Subcutaneous abdominal adipose tissue (tissue), 5 donors: ENCODE measurements around the gene ATP11A.

Experiments used
- H3K27ac ChIP-seq: one replicate; pipeline ENCODE4 v1.7.0; 2013; ENCODE audit warnings: low read depth, mild to moderate bottlenecking, inconsistent platforms, low read length, moderate library complexity
- H3K27me3 ChIP-seq, 5 donors: one replicate each; pipeline ENCODE4 v1.7.0; 2013; ENCODE audit warnings: low read length in 5 of 5, inconsistent platforms in 1 of 5; ENCODE audit not compliant: control insufficient read depth in 5 of 5, insufficient read depth in 4 of 5
- H3K36me3 ChIP-seq, 5 donors: one replicate each; pipeline ENCODE4 v1.7.0; 2013; ENCODE audit warnings: low read length in 5 of 5; ENCODE audit not compliant: control insufficient read depth in 5 of 5, insufficient read depth in 5 of 5
- H3K4me1 ChIP-seq, 5 donors: one replicate each; pipeline ENCODE4 v1.7.0; 2013; ENCODE audit warnings: low read length in 5 of 5, mild to moderate bottlenecking in 3 of 5, moderate library complexity in 1 of 5; ENCODE audit not compliant: control insufficient read depth in 5 of 5, insufficient read depth in 5 of 5
- H3K4me3 ChIP-seq, 5 donors: one replicate each; pipeline ENCODE4 v1.7.0; 2013; ENCODE audit warnings: low read length in 5 of 5, low read depth in 1 of 5
- H3K9ac ChIP-seq, 5 donors: one replicate each; pipeline ENCODE4 v1.7.0; 2013; ENCODE audit warnings: low read length in 5 of 5, mild to moderate bottlenecking in 4 of 5, moderate library complexity in 3 of 5
- H3K9me3 ChIP-seq, 5 donors: one replicate each; pipeline ENCODE4 v1.7.0; 2013; ENCODE audit warnings: low read length in 5 of 5; ENCODE audit not compliant: control insufficient read depth in 5 of 5
- donor health status: healthy.
- donor health status: healthy.
- donor health status: healthy.
- donor health status: healthy.
- donor health status: healthy.

Gene ATP11A

DNA sequence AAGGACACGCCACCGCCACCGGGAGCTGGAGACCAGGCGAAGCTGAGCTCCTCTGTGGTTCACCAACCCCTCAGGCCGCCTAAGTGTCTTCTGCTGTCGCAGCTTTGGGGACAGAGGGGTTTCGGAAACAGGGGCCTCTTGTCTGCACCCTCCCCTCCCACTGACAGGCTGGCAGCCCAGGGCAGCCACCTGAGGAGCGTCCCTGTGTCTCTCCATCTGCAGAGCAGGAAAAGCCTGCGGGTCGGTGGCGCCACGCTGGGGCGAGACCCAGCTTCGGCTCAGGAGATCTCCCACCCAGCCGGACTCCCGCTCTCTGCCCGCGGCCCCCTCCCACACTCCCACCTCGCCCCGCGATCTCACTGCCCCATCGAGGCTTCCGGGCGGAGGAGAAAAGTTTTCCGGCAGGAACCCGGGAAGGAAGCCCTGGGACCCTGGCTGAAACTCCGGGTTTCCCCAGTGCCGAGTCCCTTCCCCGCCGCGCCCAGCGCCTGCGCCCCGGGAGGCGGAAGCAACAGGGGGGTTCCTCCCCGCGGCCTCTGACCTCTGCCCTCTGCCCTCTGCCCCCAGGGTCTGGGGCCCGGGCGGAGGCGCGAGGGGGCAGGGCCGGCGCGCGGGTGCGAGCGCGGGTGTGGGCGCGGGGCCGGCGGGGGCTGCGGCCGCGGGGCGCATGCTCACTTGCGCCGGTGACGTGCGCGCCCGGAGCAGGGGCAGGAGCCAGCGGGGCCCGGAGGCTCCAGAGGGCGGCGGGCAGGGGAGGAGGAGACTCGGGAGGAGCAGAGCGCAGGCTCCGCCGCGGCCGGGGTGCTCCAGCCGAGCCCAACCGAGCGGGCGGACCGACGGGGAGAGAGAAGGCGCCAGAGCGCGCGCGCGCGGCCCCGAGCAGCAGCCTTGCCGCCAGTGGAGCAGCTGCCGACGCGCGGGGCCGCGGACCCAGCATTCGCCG is at the start of gene ATP11A:
Gene ATP11A, plus strand, starts transcription at position 736 of the 943 bp plus-strand sequence. CDS start 379 bp downstream, outside the sequence.
- Histone ChIP-seq H3K4me3 (peak within 1 kb of the TSS; percentile 66 to 79 (median 72)), H3K27me3 (no peaks in the 10 kb centered on the region), H3K4me1 (peaks cover 4 to 54% (median 27%) of the 10 kb centered on the region in 5 donors), H3K9ac (peak within 1 kb of the TSS; percentile 19 to 86 (median 73)), H3K27ac (peak within 1 kb of the TSS; percentile 80), H3K9me3 (no peaks in the 10 kb centered on the region), H3K36me3 (no peaks in the 10 kb centered on the region)

DNA sequence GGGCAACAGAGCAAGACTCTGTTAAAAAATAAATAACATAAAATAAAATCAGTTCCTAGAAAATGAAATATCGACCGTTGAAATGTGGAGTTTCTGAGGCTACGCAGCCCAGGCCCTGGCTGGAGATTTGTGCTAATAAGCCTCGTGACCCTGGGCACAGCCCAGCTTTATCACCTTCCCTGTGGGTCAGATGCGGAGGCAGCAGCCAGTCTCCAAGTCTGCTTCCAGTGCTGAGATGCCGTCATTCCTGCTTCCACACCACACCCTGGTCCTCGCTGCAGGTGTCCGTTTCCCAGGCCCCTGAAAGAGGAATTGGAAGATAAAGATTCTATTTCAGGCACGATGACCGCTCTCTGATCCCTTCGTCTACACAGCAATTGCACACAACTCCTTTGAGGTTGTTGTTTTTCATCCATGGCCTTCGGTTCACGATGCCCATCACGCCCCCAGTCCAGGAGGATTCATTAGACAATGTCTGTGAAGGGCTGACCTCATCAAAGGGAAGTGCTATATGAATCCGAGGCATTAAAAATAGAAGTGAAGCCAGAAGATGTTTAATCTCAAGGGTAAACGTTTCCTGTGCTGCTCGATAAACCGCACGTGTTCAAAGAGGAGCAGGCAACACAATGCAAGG is 48.3 kb upstream of the ATP11A start:
- no peaks in the 10 kb centered on the region for H3K9me3 ChIP-seq
- H3K4me1 ChIP-seq = peaks cover 0 to 5% (median 3%) of the 10 kb centered on the region in 5 donors
- H3K27me3 ChIP-seq = peaks cover 26 to 36% (median 34%) of the 10 kb centered on the region in 5 donors
- no peaks in the 10 kb centered on the region for H3K36me3 ChIP-seq
- no peak overlapping the region for H3K9ac ChIP-seq
- H3K27ac ChIP-seq = no peak overlapping the region
- no peak overlapping the region for H3K4me3 ChIP-seq

DNA sequence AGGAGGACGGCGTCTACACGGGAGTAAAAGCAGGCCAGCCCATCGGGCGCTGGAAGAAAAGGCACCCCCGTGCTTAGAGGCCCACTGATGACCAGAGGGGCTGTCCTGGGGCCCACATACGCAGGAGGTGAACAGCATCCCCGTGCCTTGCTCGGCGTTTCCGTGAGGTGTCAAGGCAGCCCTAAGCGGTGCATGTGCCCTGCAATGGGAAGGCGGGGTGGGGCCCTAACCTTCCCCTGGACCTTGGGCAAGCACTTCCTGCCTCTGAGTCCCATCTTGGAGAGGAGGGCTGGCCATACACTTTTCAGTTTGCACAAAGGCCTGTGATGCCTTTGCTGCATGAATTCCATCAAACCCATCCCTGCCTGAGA is 47.8 kb upstream of the ATP11A start:
- Histone ChIP-seq H3K9ac (no peak overlapping the region), H3K4me3 (no peak overlapping the region), H3K9me3 (no peaks in the 10 kb centered on the region), H3K27me3 (peaks cover 21 to 33% (median 29%) of the 10 kb centered on the region in 5 donors), H3K36me3 (no peaks in the 10 kb centered on the region), H3K27ac (no peak overlapping the region), H3K4me1 (peaks cover 0 to 5% (median 3%) of the 10 kb centered on the region in 5 donors)

DNA sequence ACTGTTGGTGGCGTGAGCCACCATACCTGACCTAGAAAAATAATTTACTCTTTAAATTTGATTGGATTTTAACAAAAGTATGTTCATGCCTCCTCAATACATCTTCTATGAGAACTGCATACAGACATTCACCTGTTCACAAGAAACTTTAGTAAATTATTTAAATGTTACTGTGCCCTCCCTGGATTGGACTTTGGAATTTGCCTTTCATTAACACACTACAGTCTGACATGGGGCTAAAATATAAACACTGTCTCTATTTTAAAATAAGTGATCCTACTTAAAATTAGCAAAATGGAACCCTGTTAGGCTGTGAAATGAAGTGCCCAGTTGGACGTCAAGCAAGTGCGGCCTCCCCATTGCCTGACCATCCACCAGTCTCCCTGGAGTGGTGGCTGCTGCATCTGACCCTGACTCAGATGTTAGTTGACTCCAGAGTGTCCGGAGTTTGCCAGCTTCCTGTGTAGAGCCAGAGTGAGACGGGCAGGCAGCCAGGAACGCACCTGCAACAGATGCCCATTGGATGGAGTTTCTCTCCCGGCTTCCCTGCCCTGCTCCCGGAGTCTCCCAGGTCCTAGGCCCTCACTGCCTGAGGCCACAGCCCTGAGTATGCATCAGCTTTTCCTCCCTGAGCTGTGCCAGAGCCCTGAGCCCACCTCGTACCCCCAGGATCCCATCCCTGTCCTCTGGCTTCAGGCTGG is 45.9 kb upstream of the ATP11A start:
- Histone ChIP-seq H3K4me3 (no peak overlapping the region), H3K36me3 (no peaks in the 10 kb centered on the region), H3K4me1 (peaks cover 0 to 5% (median 3%) of the 10 kb centered on the region in 5 donors), H3K9me3 (no peaks in the 10 kb centered on the region), H3K27me3 (peaks cover 9 to 17% (median 12%) of the 10 kb centered on the region in 5 donors), H3K9ac (no peak overlapping the region), H3K27ac (no peak overlapping the region)

DNA sequence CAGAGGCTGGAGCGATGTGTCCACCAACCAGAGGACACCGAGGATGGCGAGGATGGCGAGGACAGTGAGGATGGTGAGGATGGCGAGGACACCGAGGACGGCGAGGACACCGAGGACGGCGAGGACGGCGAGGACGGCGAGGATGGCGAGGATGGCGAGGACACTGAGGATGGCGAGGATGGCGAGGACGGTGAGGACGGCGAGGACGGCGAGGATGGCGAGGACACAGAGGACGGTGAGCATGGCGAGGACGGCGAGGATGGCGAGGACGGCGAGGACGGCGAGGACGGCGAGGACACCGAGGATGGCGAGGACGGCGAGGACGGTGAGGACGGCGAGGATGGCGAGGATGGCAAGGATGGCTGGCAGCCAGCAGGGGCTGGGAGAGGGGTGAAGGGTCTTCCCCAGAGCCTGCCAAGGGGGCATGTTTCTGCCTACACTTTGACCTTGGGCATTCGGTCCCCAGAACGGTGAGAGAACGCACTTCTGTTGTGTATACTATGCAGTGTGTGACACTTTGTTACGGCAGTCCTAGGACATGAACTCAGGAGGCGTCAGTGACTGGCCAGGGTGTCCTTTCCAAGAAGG is 44.4 kb upstream of the ATP11A start:
- Histone ChIP-seq H3K27ac (no peak overlapping the region), H3K4me1 (peaks cover 0 to 5% (median 3%) of the 10 kb centered on the region in 5 donors), H3K9ac (no peak overlapping the region), H3K9me3 (no peaks in the 10 kb centered on the region), H3K4me3 (no peak overlapping the region), H3K27me3 (peaks cover 0 to 9% (median 0%) of the 10 kb centered on the region in 5 donors), H3K36me3 (no peaks in the 10 kb centered on the region)

DNA sequence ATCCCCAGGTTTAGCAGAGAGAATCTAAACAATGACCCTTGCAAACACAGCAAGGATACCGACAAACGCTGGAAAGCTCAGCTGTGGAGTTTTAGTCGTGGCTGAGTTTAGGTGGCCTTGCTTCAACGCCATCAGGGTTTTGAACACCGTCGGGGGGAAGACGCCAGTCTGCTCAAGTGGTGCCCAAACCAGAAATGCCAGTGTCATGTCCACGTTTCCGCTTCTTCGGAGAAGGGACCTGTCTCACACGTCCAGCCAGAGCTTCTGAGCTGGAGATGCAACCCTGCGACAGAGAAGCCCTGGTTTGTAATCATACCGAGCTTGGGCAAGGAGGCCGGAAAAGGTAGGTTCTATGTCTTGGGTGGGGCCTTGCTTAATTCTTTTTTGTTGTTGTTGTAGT is 42.6 kb upstream of the ATP11A start:
- Histone ChIP-seq H3K27me3 (peaks cover 0 to 4% (median 0%) of the 10 kb centered on the region in 5 donors), H3K27ac (no peak overlapping the region), H3K9me3 (no peaks in the 10 kb centered on the region), H3K36me3 (no peaks in the 10 kb centered on the region), H3K9ac (no peak overlapping the region), H3K4me1 (peaks cover 0 to 3% (median 0%) of the 10 kb centered on the region in 5 donors), H3K4me3 (no peak overlapping the region)

DNA sequence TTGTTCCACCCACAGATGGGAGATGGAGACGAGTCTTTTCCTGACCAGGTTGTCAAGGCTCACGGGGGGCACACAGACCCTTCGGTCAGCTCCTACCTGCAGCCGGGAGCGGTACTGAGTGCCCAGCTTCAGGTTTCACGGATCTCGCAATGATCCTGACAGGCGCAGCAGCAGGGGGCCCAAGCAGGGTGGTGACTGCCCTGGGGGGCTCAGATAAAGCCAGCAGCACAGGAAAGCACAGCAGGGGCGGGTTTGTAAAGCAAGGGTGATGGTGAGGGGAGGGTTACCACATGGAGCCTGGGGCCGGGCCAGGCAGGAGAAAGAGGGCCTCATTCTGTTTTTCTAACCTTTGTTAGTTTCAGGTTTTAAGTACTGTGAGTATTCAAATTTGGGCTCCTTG is 41.7 kb upstream of the ATP11A start:
- Histone ChIP-seq H3K4me1 (peaks cover 0 to 3% (median 0%) of the 10 kb centered on the region in 5 donors), H3K27ac (no peak overlapping the region), H3K27me3 (peaks cover 0 to 4% (median 0%) of the 10 kb centered on the region in 5 donors)

DNA sequence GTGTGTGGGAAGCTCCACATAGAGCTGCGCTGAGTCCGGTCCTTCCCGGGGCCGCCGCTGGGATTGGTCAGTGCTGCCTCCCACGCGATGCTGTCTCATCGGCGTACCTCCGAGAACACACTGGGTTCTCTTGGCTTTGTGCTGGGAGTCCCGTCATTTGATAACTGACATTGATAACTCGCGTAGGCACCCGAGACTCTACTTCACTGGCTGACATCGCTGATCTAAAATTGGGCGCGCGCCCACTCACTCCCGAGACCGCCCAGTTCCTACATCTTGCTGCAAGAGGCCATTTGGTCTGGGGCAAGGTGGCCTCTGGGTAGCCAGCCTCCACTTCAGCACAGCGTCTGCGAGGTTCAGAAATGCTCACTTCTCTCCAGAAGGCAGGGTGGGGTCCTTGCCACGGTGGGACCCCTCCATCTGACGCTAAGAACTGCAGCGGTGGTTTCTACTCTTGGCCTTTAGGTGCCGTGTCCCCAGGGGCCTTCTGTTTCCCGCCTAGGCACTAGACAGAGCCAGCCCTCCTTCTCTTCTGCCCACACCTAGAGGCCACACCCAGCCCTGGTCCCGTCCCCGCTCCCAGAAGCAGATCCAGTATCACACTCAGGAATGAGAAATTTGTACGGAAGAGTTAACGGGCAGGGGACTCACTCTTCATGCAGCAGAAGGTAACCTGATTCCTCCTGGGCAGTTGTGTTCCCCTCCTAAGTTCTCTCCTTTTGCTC is 40.7 kb upstream of the ATP11A start:
- H3K4me3 ChIP-seq = no peak overlapping the region
- peaks cover 0 to 3% (median 0%) of the 10 kb centered on the region in 5 donors for H3K4me1 ChIP-seq

More for the DNA sequence above, 41.7 kb upstream of the ATP11A start:
- no peak overlapping the region for H3K9ac ChIP-seq
- no peak overlapping the region for H3K4me3 ChIP-seq
- no peaks in the 10 kb centered on the region for H3K36me3 ChIP-seq
- H3K9me3 ChIP-seq = no peaks in the 10 kb centered on the region

DNA sequence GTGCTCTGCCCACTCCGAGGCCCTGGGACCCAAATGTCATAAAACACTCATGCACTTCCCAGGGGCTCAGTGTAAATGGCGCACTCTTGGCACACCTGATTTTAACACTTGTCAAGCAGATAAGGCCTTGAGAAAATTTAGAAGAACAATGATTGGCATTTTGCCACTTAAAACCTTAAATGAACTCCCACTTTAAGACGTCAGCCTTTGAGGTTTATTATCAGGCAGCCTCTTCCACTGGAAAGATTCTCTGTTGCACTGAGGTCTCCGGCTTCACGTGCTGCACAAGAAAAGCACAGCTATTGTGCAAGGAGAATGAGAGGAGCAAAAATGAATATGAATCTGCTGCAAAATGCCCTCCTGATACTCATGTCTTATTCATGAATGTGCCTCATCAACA is 38.5 kb upstream of the ATP11A start:
- Histone ChIP-seq H3K4me1 (peaks cover 0 to 3% (median 0%) of the 10 kb centered on the region in 5 donors), H3K27me3 (no peaks in the 10 kb centered on the region), H3K9ac (no peak overlapping the region), H3K9me3 (no peaks in the 10 kb centered on the region), H3K36me3 (no peaks in the 10 kb centered on the region), H3K27ac (no peak overlapping the region), H3K4me3 (no peak overlapping the region)

More for the DNA sequence above, 40.7 kb upstream of the ATP11A start:
- no peaks in the 10 kb centered on the region for H3K9me3 ChIP-seq
- peaks cover 0 to 1% (median 0%) of the 10 kb centered on the region in 5 donors for H3K27me3 ChIP-seq
- H3K27ac ChIP-seq = no peak overlapping the region
- H3K9ac ChIP-seq = no peak overlapping the region
- no peaks in the 10 kb centered on the region for H3K36me3 ChIP-seq
